Measurements from ENCODE around the gene KRTAP4-16.
"Not testable (repeated sequence)": the region's sequence is repeated elsewhere in the genome, so short reads cannot be mapped to it uniquely, and the experiment has no call there.

- TF ChIP-seq CTCF, POLR2A (IDR thresholded peaks at IDR 0.05): not testable (repeated sequence)
Measured at GRCh38 chr17:41059276-41060051, 42.5 kb downstream of the KRTAP4-16 start.

Measured in uterus (tissue), 2 donors.